ENCODE measurements around the gene BDH1. TPM values are rescaled to one million over a fixed set of nuclear protein-coding genes. Genes with fewer than 3 reads are reported as not detected.

Gene BDH1
- total RNA-seq, 4 donors from 2014 or later: 127 to 258 (median 197) TPM

GRCh38 chr3:197595470-197596185, 39.9 kb upstream of the BDH1 start:
- in situ Hi-C loops (cut with MboI; ENCODE audit: low pct_ligation_motif_present in 1 of 4, low pct_unique_long_range_greater_than_20kb in 1 of 4, low sequenced_read_pairs in 3 of 4) (no loop called here), intact Hi-C loops (cut with DNase I; ENCODE audit: low total_unique reads) (no loop called here)
- no peak for DNase-seq
- WGBS, 2 donors (ENCODE audit: low coverage in 1 of 2): 73 to 98% methylated on average over 7 to 12 of the region's 12 CpGs
- H3K4me1 ChIP-seq: peaks cover 13 to 52% (median 30%) of the 10 kb centered on the region in 4 donors
- no peak overlapping the region for H3K27ac ChIP-seq
- H3K4me3 ChIP-seq: no peak overlapping the region
- H3K36me3 ChIP-seq: no peaks in the 10 kb centered on the region
- H3K27me3 ChIP-seq: no peaks in the 10 kb centered on the region
- no peak for TF ChIP-seq CTCF (IDR thresholded peaks at IDR 0.05)
- no peaks in the 10 kb centered on the region for H3K9me3 ChIP-seq

- TF ChIP-seq EP300 (IDR thresholded peaks at IDR 0.05; ENCODE audit: low read depth): no peak
- TF ChIP-seq POLR2AphosphoS5 (IDR thresholded peaks at IDR 0.05): no peak
- no peak for TF ChIP-seq POLR2A (IDR thresholded peaks at IDR 0.05)
- no peak for TF ChIP-seq CTCF (IDR thresholded peaks at IDR 0.05)
- H3K9me3 ChIP-seq: no peaks in the 10 kb centered on the region
- WGBS, 2 donors (ENCODE audit: low coverage in 1 of 2): 83% methylated on average over 9 of the region's 9 CpGs; no CpG with 5 or more reads in 1 of the 2 donors
- H3K4me1 ChIP-seq: peaks cover 11 to 61% (median 26%) of the 10 kb centered on the region in 4 donors
- H3K27ac ChIP-seq: no peak overlapping the region
- no peak overlapping the region for H3K4me3 ChIP-seq
- H3K27me3 ChIP-seq: no peaks in the 10 kb centered on the region
- in situ Hi-C loops (cut with MboI; ENCODE audit: low pct_ligation_motif_present in 1 of 4, low pct_unique_long_range_greater_than_20kb in 1 of 4, low sequenced_read_pairs in 3 of 4) (no loop called here), intact Hi-C loops (cut with DNase I; ENCODE audit: low total_unique reads) (loop anchor here (5.0 kb wide), 1 partner anchor 1721 kb away; no protein-coding TSS in a partner anchor)
- DNase-seq: no peak
- H3K36me3 ChIP-seq: no peaks in the 10 kb centered on the region
Measured at GRCh38 chr3:197593046-197593380, 37.2 kb upstream of the BDH1 start.

GRCh38 chr3:197592361-197593045, 36.7 kb upstream of the BDH1 start:
- 83 to 100% methylated on average over 1 to 18 of the region's 18 CpGs for WGBS, 2 donors (ENCODE audit: low coverage in 1 of 2)
- Histone ChIP-seq H3K4me1 (peaks cover 11 to 61% (median 25%) of the 10 kb centered on the region in 4 donors), H3K4me3 (no peak overlapping the region), H3K9me3 (no peaks in the 10 kb centered on the region), H3K27me3 (no peaks in the 10 kb centered on the region), H3K27ac (peak overlapping the region in 1 of 4 donors; percentile 83), H3K36me3 (no peaks in the 10 kb centered on the region)
- intact Hi-C loops (cut with DNase I; ENCODE audit: low total_unique reads) (loop anchor here (5.0 kb wide), 1 partner anchor 1720 kb away; no protein-coding TSS in a partner anchor), in situ Hi-C loops (cut with MboI; ENCODE audit: low pct_ligation_motif_present in 1 of 4, low pct_unique_long_range_greater_than_20kb in 1 of 4, low sequenced_read_pairs in 3 of 4) (no loop called here)
- no peak for DNase-seq
- no peak for TF ChIP-seq EP300 (IDR thresholded peaks at IDR 0.05; ENCODE audit: low read depth)
- TF ChIP-seq POLR2A (IDR thresholded peaks at IDR 0.05): no peak
- no peak for TF ChIP-seq CTCF (IDR thresholded peaks at IDR 0.05)
- no peak for TF ChIP-seq POLR2AphosphoS5 (IDR thresholded peaks at IDR 0.05)

GRCh38 chr3:197591816-197592215, 36.0 kb upstream of the BDH1 start:
- TF ChIP-seq CTCF (IDR thresholded peaks at IDR 0.05) (no peak), POLR2AphosphoS5 (IDR thresholded peaks at IDR 0.05) (no peak), EP300 (IDR thresholded peaks at IDR 0.05; ENCODE audit: low read depth) (no peak)
- peaks cover 11 to 57% (median 24%) of the 10 kb centered on the region in 4 donors for H3K4me1 ChIP-seq
- intact Hi-C loops (cut with DNase I; ENCODE audit: low total_unique reads) (loop anchor here (5.0 kb wide), 1 partner anchor 1720 kb away; no protein-coding TSS in a partner anchor), in situ Hi-C loops (cut with MboI; ENCODE audit: low pct_ligation_motif_present in 1 of 4, low pct_unique_long_range_greater_than_20kb in 1 of 4, low sequenced_read_pairs in 3 of 4) (no loop called here)
- H3K36me3 ChIP-seq: no peaks in the 10 kb centered on the region
- H3K27ac ChIP-seq: peak overlapping the region in 3 of 4 donors; percentile 83 to 89 (median 84)
- H3K9me3 ChIP-seq: no peaks in the 10 kb centered on the region
- DNase-seq: no peak
- no peak overlapping the region for H3K4me3 ChIP-seq
- H3K27me3 ChIP-seq: no peaks in the 10 kb centered on the region
- WGBS, 2 donors (ENCODE audit: low coverage in 1 of 2): 81 to 100% methylated on average over 2 to 6 of the region's 6 CpGs
